Midbrain (tissue), 1 donor: ENCODE data around the gene MYF5.

ENCODE experiments used
- DNase-seq: peaks from one replicate; lab custom pipeline; 2025; lab: John Stamatoyannopoulos, UW

MYF5 gene

GRCh38 chr12:80707830-80708258 lies 8.9 kb upstream of the MYF5 start:
- no peak for DNase-seq

- DNase-seq = no peak
These were observed 8.3 kb upstream of the MYF5 start for GRCh38 chr12:80708259-80708974.

- DNase-seq = no peak
These were observed 7.8 kb upstream of the MYF5 start for GRCh38 chr12:80708975-80709328.

DNA sequence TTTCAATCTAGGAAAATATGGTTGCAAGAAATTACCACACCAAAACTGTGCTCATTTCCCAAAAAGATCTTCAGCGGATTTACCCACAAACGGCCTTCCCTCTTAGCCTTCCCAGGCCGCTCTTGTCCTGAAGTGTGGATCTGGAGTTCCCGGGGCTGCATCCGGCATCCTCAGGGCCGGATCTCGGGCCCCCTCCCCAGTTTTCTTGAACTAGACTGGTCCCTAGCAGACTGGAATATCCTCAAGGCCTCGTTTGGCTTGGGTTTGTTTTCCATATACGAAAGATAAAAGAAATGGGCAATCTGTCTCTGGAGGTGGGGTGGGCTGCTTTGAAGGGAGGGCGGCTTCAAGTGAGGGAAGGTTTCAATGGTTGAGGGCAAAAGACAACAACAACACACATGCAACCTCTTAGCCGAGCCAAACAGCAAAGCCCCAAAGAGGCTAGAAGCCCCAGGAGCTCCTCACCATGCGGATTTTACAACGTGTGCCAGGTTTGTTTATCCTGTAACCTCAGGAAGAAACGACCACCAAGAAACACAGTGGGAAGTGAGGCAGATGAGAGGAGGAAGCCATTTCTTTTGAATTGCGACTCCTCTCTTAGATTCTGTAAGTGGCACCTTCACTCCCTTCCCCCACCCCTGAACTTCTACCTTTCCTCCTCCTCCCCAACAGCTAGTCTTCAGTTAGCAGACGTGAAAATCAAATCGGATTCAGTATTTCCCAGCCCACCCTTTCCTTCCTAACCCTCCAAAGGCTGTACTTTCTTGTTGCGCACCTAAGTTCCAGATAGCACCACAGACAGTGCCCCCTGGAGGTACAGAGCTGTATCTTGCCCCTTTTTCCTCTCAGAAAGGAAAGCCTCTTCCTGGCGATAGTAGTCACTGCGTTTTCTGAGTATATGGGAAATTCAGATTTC lies 6.6 kb upstream of the MYF5 start:
- no peak for DNase-seq

DNA sequence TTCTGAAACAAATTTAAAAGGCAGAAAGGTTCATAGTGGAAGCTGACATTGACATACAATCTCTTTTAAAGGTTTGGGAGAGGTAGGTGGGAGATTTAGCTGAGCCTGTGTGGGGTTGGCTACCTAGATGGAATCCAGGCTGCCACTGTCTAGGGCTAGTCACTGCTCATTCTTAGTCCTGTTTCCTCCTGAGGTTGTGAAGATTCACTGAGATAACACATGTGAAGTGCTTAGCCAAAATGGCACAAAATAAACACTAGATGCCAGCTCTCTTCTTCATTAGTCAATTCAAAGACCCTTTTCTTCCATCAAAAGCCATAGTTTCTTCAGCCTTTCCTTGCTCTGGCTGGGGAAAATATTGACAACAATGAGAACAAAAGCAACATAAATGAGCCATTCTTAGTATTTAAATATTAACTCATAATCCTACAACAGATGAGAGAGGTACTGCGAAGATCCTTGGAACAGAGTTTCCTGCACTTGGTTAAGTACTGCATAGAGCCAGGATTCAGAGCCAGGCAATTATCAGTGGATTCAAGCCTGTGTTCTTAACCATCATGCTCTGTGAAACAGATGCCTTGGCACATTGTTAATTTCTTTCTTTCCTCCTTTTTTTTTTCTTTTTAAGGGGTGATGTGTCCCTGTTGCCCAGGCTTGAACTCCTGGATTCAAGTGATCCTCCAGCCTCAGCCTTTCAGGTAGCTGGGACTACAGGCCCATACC lies 5.8 kb upstream of the MYF5 start:
- no peak for DNase-seq

DNA sequence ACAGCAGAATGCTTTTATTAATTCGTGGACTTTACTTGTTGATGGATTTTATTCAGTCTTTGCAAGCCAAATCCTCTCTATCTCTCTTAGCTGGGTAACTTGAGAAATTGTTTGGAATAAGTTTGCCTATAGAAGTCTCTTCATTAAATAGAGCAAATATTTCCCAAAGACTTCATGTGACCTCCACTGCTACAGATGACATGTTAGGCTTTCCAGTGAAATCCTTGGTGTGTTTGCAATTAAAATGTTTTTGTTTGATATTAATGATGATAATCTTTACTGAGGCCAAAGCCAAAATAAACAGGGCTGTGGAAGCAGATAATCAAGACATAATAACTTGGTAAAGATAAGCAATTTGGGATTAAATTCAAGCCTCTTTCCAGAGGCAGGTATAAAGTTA lies 4.8 kb upstream of the MYF5 start:
- DNase-seq = no peak

DNA sequence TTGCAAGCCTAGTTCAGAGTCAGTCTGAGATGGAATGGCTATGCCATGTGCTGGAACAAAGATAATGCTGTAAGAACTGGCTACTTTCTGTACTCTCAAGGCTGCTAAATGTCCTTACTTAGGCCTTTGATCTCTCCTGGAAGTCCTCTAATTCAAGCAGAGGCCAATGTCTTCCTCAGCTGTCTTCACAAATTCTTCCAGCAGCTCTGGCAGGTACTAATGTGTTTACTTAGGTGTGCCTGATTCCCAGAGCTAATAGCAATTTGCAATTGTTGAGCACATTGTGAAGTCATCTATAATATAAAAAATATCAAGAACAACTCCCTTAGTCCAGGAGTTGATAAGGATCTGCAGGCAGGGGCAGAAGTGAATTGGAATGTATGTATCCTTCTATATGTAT lies 3.8 kb upstream of the MYF5 start:
- DNase-seq = no peak

DNA sequence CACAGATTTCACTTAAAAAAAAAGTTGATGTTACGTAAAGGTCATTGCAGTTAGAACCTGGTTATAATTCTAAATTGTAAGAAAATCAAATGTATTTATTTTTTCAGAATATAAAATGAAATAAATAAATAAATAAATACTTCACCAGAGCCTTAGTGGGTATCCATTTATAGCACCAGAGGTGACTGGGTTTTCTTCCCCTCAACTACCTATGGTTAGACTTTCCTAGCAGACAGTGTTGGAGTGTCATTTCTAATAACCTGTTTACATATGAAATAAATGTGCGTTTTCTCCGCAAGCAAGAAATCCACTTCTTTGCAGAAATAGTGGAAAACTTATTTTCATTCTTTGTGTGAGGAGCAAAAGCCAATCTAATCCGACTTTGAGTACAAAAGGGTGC lies 3.3 kb upstream of the MYF5 start:
- no peak for DNase-seq

DNA sequence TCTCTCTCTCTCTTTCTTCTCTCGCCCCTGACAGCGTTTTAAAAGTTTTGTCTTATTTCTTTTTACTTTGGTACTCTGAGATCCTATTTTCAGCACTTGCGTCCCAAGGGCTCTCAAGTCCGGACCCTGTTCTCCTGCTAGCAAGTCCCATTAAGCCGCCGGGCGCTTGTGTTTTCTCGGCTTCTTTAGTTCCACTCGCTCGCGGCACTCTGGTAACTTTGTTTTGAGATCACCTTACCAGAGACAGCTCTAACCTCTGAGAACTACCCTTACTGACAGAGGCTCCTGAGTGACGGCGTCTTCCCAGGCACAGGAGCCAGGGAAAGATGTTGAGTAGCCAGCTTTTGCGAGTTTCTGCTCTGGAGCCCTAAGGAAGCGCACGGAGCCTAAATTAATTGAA lies 2.7 kb upstream of the MYF5 start:
- DNase-seq = no peak

GRCh38 chr12:80714846-80715245 lies 1.9 kb upstream of the MYF5 start:
- no peak for DNase-seq

DNA sequence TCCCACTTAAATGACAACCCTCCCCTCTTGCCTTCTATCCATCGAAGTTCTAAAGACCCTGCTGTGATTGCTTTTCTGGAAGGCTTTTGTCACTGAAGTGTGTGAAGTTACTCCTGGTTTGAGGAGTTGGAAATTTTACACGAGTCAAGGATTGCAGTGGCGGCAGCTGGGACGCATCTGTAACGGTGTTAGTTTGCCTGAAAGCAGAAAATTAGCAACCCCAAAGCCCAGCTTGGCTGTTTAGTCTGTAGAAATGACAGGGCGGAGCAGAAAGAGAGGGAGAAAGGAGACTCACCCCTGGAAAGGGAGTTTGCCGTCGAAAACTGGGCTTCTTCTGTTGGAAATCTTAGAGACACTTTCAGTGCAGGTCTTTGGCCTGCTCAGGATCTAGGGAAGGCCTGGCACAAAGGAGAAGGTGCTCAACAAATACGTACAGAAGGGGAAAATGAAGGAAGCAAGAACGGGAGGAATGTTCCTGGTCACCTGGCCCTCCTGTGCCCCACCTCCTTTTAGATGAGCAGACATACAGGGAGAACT lies 931 bp upstream of the MYF5 start:
- no peak for DNase-seq

- no peak for DNase-seq
These were observed 1.1 kb downstream of the MYF5 start for GRCh38 chr12:80717856-80718255.

- no peak for DNase-seq
These were observed 3.8 kb downstream of the MYF5 start for GRCh38 chr12:80720516-80720915.

DNA sequence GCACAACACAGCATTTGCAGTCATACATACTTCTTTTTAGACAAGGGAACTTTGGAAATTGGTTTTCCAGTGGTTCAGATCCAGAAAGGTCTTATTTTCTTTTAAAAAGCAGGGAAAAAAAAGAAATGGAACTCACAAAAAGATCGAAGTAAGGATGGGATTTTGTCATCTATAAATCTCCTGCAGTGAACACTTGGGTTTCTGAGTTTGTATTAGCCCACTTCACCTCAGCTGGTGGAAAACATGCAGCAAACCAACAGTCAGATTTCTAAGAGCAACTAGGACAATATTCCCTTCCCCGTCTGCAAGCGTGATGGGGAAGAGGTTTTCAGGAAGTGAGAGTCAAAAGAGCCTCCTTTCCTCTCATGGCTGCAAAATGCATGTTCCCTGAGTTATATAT lies 4.6 kb downstream of the MYF5 start:
- no peak for DNase-seq

DNA sequence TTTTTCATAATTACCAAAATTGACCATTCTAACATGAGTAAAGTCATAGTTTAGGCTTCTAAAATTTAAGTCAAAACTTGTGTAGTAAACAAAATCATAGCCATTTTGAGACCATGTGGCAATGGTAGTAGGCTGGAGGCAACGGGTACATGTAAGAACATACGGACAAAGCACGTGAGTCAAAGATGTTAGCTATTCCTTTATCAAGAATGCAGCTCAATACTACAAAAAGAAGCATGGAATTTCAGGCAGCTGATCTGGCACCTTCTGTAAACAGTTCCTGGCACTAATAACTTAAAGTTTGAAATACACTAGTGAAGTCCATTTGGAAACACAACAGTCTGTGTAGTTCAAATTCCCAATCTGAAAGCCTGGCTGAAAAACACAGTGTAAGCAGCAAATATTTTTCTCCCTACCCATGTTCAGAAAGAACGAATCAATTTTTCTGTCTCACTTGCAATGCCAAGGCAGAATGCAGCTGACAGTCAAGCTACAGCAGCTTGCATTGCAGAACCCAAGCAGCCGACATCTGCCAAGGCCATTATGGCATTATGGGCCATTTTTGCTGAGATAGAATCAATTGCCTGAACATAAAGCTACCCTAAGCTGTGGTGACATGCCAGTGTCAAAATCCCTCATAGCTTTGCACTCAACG lies 29.3 kb downstream of the MYF5 start:
- DNase-seq = no peak

DNA sequence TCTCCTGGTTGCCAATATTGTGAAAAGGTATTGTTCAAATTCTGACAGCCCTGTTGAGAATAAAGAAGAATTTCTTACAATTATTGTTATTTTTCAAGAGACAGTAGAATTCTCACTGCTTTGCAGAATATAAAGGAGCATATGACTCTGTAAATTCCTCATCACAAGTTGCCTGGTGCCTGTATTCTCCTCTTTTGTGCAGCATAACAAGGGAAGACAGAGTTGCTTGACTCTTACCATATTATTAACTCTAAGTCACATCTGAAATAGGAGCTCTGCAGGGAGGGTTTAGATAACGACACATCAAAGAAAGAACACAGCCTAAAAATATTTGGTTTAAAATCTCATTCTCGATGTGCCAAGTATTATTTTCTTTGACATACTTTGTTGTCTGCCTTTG lies 31.1 kb downstream of the MYF5 start:
- DNase-seq = no peak

GRCh38 chr12:80749456-80749855 lies 32.7 kb downstream of the MYF5 start:
- DNase-seq = no peak

DNA sequence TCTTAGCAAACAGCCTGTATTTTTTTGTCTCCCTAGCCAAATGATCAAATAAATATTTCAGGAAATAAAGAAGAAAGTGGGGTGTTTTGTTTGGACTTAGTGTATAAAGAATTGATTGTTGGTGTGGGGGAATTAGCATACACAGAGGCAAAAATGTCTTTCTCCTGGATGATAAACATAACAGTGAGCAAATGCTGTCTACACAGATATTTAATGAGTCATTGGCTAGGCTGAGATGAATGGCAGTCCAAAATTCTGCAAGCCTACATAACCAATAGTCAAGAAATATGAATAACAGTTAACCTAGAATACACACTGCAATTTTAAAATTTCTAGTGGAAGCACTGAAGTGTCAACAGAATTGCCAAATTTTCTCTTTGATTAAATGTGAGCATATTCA lies 35.8 kb downstream of the MYF5 start:
- no peak for DNase-seq

GRCh38 chr12:80754274-80754673 lies 37.6 kb downstream of the MYF5 start:
- DNase-seq = no peak

DNA sequence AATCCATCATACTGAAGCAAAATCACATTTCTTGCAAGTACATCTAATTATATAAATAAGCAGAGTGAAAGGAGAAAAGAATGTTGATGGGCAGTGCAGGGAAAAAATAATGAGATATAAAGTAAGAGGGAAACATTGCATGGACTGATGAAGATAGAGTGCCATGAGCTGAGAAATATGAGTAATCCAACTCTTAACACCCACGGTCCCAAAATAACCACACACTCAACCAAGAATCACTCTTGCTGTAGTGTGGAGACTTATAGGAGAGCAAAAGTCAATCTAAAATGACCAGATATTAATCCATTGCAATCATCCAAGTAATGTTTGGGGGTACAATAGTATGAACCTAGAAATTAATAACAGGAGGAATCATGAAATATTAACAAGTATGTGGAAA lies 40.2 kb downstream of the MYF5 start:
- DNase-seq = no peak

DNA sequence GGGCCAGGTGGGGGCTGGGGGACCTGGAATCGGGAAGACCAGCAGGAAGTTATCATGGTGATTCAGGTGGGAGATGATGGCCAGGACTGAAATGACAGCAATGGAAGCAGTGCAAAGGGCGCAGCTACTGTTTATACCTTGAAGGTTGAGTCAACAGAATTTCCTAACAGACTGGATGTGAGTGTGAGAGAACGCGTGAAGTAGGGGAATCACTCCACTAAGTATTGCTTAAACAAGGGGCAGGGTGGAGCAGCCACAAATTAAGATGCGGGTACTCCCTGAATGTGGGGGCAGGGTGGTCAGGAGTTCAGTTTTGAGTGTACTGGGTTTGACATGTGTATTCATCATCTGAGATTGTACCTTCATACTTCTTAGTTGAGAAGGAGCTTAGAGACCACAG lies 45.1 kb downstream of the MYF5 start:
- DNase-seq = no peak

DNA sequence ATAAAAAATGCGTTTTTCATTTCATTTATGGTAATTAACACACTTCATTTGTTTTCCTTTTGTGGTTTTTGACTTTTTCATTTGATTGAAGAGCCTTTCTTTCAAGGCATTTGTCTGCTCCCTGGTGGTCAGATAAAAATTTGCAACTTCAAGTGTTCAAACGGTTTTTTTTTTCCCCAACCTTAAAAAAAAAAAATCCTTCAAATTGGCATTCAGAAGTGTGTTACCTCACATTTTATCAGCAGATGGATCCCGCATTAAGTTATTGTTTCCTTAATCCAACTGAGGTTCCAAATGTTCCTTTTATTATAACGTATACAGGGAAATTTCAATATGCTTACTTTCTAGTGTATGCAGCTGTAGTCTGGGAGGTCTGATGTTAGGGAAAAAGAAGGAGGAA lies 47.2 kb downstream of the MYF5 start:
- DNase-seq = peak; percentile 27
